H1 (cell line): ENCODE measurements around the gene CNDP1. TPM values are rescaled to one million over a fixed set of nuclear protein-coding genes. Genes with fewer than 3 reads are reported as not detected.

Source experiments
- CTCF ChIA-PET: fragments of 300-600 bp; sonication (Branson Sonifier 250); formaldehyde crosslinking; loops from one replicate; lab custom pipeline; 2021; ENCODE audit not compliant: partially characterized antibody; lab: Charles Lee
- POLR2A ChIA-PET: fragments of 300-600 bp; sonication (Branson Sonifier 250); formaldehyde crosslinking; loops from one replicate; lab custom pipeline; 2021; ENCODE audit warnings: inconsistent platforms; ENCODE audit not compliant: partially characterized antibody; lab: Charles Lee
- DNase-seq, 2 experiments: peaks; one replicate each; pipeline versions ENCODE4 v3.0.0 to v3.0.0-alpha.2; 2010 to 2022; ENCODE audit warnings: low spot score in 2 of 2, low read depth in 1 of 2, mixed read lengths in 1 of 2
- FAIRE-seq: peaks from 2 replicates; lab custom pipeline; 2011; peaks lifted over from hg19 to GRCh38; lab: Jason Lieb, UNC
- H2AFZ ChIP-seq: 2 replicates; pipeline ENCODE4 v1.8.1; 2012; ENCODE audit warnings: low read length, inconsistent platforms
- H2AK5ac ChIP-seq: 2 replicates; pipeline ENCODE4 v1.6.1; 2013; ENCODE audit warnings: low read depth, low read length
- H2BK120ac ChIP-seq: replicated peaks from 2 replicates; pipeline ENCODE3; 2013; ENCODE audit warnings: low read depth, low read length, inconsistent platforms
- H2BK12ac ChIP-seq: 2 replicates; pipeline ENCODE4 v1.6.1; 2013; ENCODE audit warnings: low read depth, low read length
- H2BK15ac ChIP-seq: 2 replicates; pipeline ENCODE4 v1.6.1; 2013; ENCODE audit warnings: low read length
- H2BK20ac ChIP-seq: 2 replicates; pipeline ENCODE4 v1.6.1; 2013; ENCODE audit warnings: low read length
- H2BK5ac ChIP-seq: 2 replicates; pipeline ENCODE4 v1.6.1; 2013; ENCODE audit warnings: low read depth, low read length
- H3K14ac ChIP-seq: 2 replicates; pipeline ENCODE4 v1.6.1; 2013; ENCODE audit warnings: inconsistent platforms; ENCODE audit not compliant: insufficient read length
- H3K18ac ChIP-seq: 2 replicates; pipeline ENCODE4 v1.6.1; 2013; ENCODE audit warnings: low read length; ENCODE audit errors: extremely low read depth
- H3K23ac ChIP-seq: 2 replicates; pipeline ENCODE4 v1.6.1; 2013; ENCODE audit warnings: inconsistent platforms; ENCODE audit not compliant: insufficient read length
- H3K23me2 ChIP-seq: 2 replicates; pipeline ENCODE4 v1.6.1; 2013; ENCODE audit warnings: low read depth, low read length
- H3K27ac ChIP-seq: 2 replicates; pipeline ENCODE4 v1.6.1; 2011; ENCODE audit warnings: low read depth, low read length, inconsistent platforms
- H3K27me3 ChIP-seq, 4 experiments: replicated peaks in 1 of 4; 1 replicate in 1 of 4; 2 replicates in 3 of 4; pipeline versions ENCODE4 v1.6.1 to v1.8.1; 2011 to 2013; ENCODE audit warnings: low read length in 3 of 4, mild to moderate bottlenecking in 3 of 4, inconsistent platforms in 2 of 4, mixed read lengths in 2 of 4, moderate library complexity in 1 of 4; ENCODE audit not compliant: control insufficient read depth in 3 of 4, insufficient read depth in 3 of 4; ENCODE audit errors: extremely low read depth in 1 of 4
- H3K36me3 ChIP-seq, 4 experiments: 2 replicates each; pipeline versions ENCODE4 v1.6.1 to v1.8.1; 2011 to 2013; ENCODE audit warnings: mild to moderate bottlenecking in 4 of 4, low read length in 3 of 4, moderate library complexity in 2 of 4, control low read depth in 1 of 4, inconsistent platforms in 1 of 4; ENCODE audit not compliant: insufficient read depth in 4 of 4, control insufficient read depth in 2 of 4
- H3K4ac ChIP-seq: replicated peaks from 2 replicates; pipeline ENCODE3; 2013; ENCODE audit warnings: low read length, low read depth, mixed read lengths, inconsistent platforms; ENCODE audit not compliant: insufficient read length
- H3K4me1 ChIP-seq, 4 experiments: replicated peaks in 1 of 4; 1 replicate in 1 of 4; 2 replicates in 3 of 4; pipeline versions ENCODE4 v1.6.1 to v1.8.1; 2011 to 2013; ENCODE audit warnings: low read length in 3 of 4, inconsistent platforms in 2 of 4, mixed read lengths in 1 of 4; ENCODE audit not compliant: insufficient read depth in 4 of 4, control insufficient read depth in 3 of 4
- H3K4me2 ChIP-seq, 2 experiments: 2 replicates each; pipeline versions ENCODE4 v1.6.1 to v1.8.1; 2011 to 2013; ENCODE audit warnings: low read depth in 2 of 2, low read length in 2 of 2, control low read depth in 1 of 2, inconsistent platforms in 1 of 2, mild to moderate bottlenecking in 1 of 2; ENCODE audit not compliant: insufficient read depth in 1 of 2
- H3K4me3 ChIP-seq, 4 experiments: fragments of 200-600, 300-600 bp in 1 of 4; sonication (generic), shearing (Covaris generic), sonication (Bioruptor Twin) in 1 of 4; 2 replicates each; pipeline versions ENCODE4 v1.5.1 to v1.8.1; 2011 to 2016; ENCODE audit warnings: low read length in 4 of 4, low read depth in 3 of 4, control low read depth in 2 of 4, inconsistent platforms in 2 of 4, mild to moderate bottlenecking in 2 of 4, mixed read lengths in 1 of 4, moderate library complexity in 1 of 4; ENCODE audit not compliant: insufficient read depth in 2 of 4; ENCODE audit errors: extremely low read depth in 1 of 4
- H3K56ac ChIP-seq: replicated peaks from 2 replicates; pipeline ENCODE3; 2013; ENCODE audit warnings: low read depth, mild to moderate bottlenecking, mixed read lengths, low read length, inconsistent platforms; ENCODE audit not compliant: insufficient read length
- H3K79me1 ChIP-seq: 2 replicates; pipeline ENCODE4 v1.6.1; 2013; ENCODE audit warnings: low read depth, low read length, control low read depth
- H3K79me2 ChIP-seq, 2 experiments: 2 replicates each; pipeline versions ENCODE4 v1.6.1 to v1.8.1; 2012 to 2013; ENCODE audit warnings: low read length in 2 of 2, mild to moderate bottlenecking in 2 of 2, inconsistent platforms in 1 of 2; ENCODE audit not compliant: insufficient read depth in 2 of 2, control insufficient read depth in 1 of 2
- H3K9ac ChIP-seq, 4 experiments: replicated peaks in 1 of 4; 1 replicate in 1 of 4; 2 replicates in 3 of 4; pipeline versions ENCODE4 v1.6.1 to v1.8.1; 2011 to 2013; ENCODE audit warnings: low read depth in 3 of 4, low read length in 3 of 4, control low read depth in 2 of 4, mild to moderate bottlenecking in 2 of 4, moderate library complexity in 2 of 4, inconsistent platforms in 1 of 4; ENCODE audit errors: extremely low read depth in 1 of 4
- H3K9me3 ChIP-seq, 2 experiments: 2 replicates each; pipeline versions ENCODE4 v1.6.1 to v1.8.1; 2012 to 2013; ENCODE audit warnings: mild to moderate bottlenecking in 2 of 2, moderate library complexity in 2 of 2, control low read depth in 1 of 2, inconsistent platforms in 1 of 2, low read depth in 1 of 2, low read length in 1 of 2, mixed read lengths in 1 of 2; ENCODE audit not compliant: insufficient read depth in 2 of 2
- H4K20me1 ChIP-seq, 2 experiments: replicated peaks in 1 of 2; 2 replicates each; pipeline versions ENCODE3 to v1.8.1; 2011 to 2013; ENCODE audit warnings: inconsistent platforms in 2 of 2, low read length in 2 of 2, mild to moderate bottlenecking in 1 of 2; ENCODE audit not compliant: insufficient read depth in 2 of 2, control insufficient read depth in 1 of 2
- H4K5ac ChIP-seq: 2 replicates; pipeline ENCODE4 v1.6.1; 2013; ENCODE audit warnings: low read length, low read depth, mixed read lengths, inconsistent platforms; ENCODE audit not compliant: insufficient read length
- H4K8ac ChIP-seq: 2 replicates; pipeline ENCODE4 v1.8.0; 2013; ENCODE audit warnings: mild to moderate bottlenecking, moderate library complexity, low read length, inconsistent platforms; ENCODE audit not compliant: insufficient read depth; ENCODE audit errors: extremely low read depth
- H4K91ac ChIP-seq: replicated peaks from 2 replicates; pipeline ENCODE3; 2013; ENCODE audit warnings: low read length, mixed read lengths, inconsistent platforms; ENCODE audit not compliant: insufficient read length
- ATF2 ChIP-seq: IDR thresholded peaks from 2 replicates; pipeline ENCODE4 v1.6.1; 2012; ENCODE audit warnings: low read length, inconsistent platforms
- CBX5 ChIP-seq: fragments of 300-800, 300-1000 bp; sonication (generic); IDR thresholded peaks from 2 replicates; pipeline ENCODE4 v1.7.1; 2016; ENCODE audit warnings: antibody characterized with exemption, low read length, low read depth
- CTBP2 ChIP-seq: IDR thresholded peaks from 2 replicates; pipeline ENCODE4 v1.7.0; 2011; ENCODE audit warnings: borderline replicate concordance, mild to moderate bottlenecking, moderate library complexity, mixed read lengths, low read length; ENCODE audit not compliant: insufficient read depth, insufficient read length
- EP300 ChIP-seq, 2 experiments: IDR thresholded peaks; 1 replicate in 1 of 2; 2 replicates in 1 of 2; pipeline ENCODE4 v1.6.1; 2011 to 2012; ENCODE audit warnings: low read depth in 2 of 2, low read length in 2 of 2, mild to moderate bottlenecking in 2 of 2, borderline replicate concordance in 1 of 2, inconsistent platforms in 1 of 2, moderate library complexity in 1 of 2
- FOSL1 ChIP-seq: IDR thresholded peaks from 2 replicates; pipeline ENCODE4 v1.6.1; 2011; ENCODE audit warnings: mild to moderate bottlenecking, low read depth, low read length, moderate library complexity; ENCODE audit not compliant: insufficient read depth
- HDAC2 ChIP-seq, 2 experiments: fragments of 300-600 bp in 1 of 2; sonication (generic) in 1 of 2; IDR thresholded peaks; 2 replicates each; pipeline ENCODE4 v1.6.1; 2011 to 2012; ENCODE audit warnings: low read depth in 2 of 2, low read length in 2 of 2, mild to moderate bottlenecking in 2 of 2, moderate library complexity in 2 of 2, borderline replicate concordance in 1 of 2, inconsistent platforms in 1 of 2
- NANOG ChIP-seq: IDR thresholded peaks from 2 replicates; pipeline ENCODE4 v1.6.1; 2011; ENCODE audit warnings: low read length, low read depth, mild to moderate bottlenecking, inconsistent platforms; ENCODE audit not compliant: insufficient read depth, poor library complexity, severe bottlenecking
- PHF8 ChIP-seq: fragments of 200-600 bp; sonication (generic); conservative IDR thresholded peaks from 2 replicates; pipeline ENCODE4 v1.7.1; 2012; ENCODE audit warnings: low read depth, mild to moderate bottlenecking, inconsistent platforms, low read length, moderate library complexity
- POLR2A ChIP-seq, 2 experiments: IDR thresholded peaks; 1 replicate in 1 of 2; 2 replicates in 1 of 2; pipeline ENCODE4 v1.6.1; 2011; ENCODE audit warnings: low read depth in 2 of 2, low read length in 2 of 2, mild to moderate bottlenecking in 2 of 2; ENCODE audit errors: control extremely low read depth in 1 of 2
- SIX5 ChIP-seq: IDR thresholded peaks from 2 replicates; pipeline ENCODE4 v1.6.1; 2011; ENCODE audit warnings: mild to moderate bottlenecking, low read depth, low read length
- YY1 ChIP-seq: IDR thresholded peaks from 2 replicates; pipeline ENCODE4 v1.6.1; 2011; ENCODE audit warnings: low read depth, mild to moderate bottlenecking, low read length
- WGBS, 2 experiments: shearing (Covaris generic) in 1 of 2; methylation state at CpG; one replicate each; pipeline versions ENCODE4 v1.1.6 to v1.1.7; 2013 to 2015; ENCODE audit warnings: low lambda C conversion rate in 2 of 2, mixed read lengths in 2 of 2, inconsistent platforms in 1 of 2, low coverage in 1 of 2, missing lambda C conversion rate in 1 of 2; ENCODE audit not compliant: insufficient replicate concordance in 2 of 2, insufficient coverage in 1 of 2, insufficient read length in 1 of 2; ENCODE audit errors: extremely low coverage in 1 of 2, missing lambda C conversion rate in 1 of 2; 5-methylcytosine and 5-hydroxymethylcytosine counted together
- polyA plus RNA-seq, 7 experiments: library from polyadenylated mRNA; depleted of rRNA in 3 of 7; stranded (reverse) in 5 of 7; unstranded in 2 of 7; fragments of >200 nt in 5 of 7; fragments of 200-250 nt in 2 of 7; gene quantifications; 1 replicate in 5 of 7; 2 replicates in 1 of 7; 4 replicates in 1 of 7; pipeline versions ENCODE4 v1.2.1 to v1.2.3, GENCODE V29; 2011 to 2013; ENCODE audit warnings: missing spikeins in 2 of 7, mixed read lengths in 2 of 7
- total RNA-seq: library from RNA; stranded (reverse); fragmentation: NEBNext Ultra II Directional; extraction: Animal tissue kit (Norgen Biotek cat#: 25700); gene quantifications from 2 replicates; pipeline ENCODE4 v1.2.1, GENCODE V29; 2021

The CNDP1 gene
- total and polyA plus RNA-seq, 2 of the 8 experiments (the other 6 are each of a cell fraction or from before 2014, with no cell fraction given) = 0.09 TPM; not detected in 1

- ChIA-PET CTCF (interaction anchor here (0.5 kb wide), 1 partner anchor 49 kb away, joined by 3 read pairs; no protein-coding TSS in a partner anchor), POLR2A (no interaction called here)
- Histone ChIP-seq H3K36me3 (no peaks in the 10 kb centered on the region; a peak in 1 of 8 replicates), H3K4me1 (peaks cover 4 to 13% (median 11%) of the 10 kb centered on the region in 4 experiments), H4K5ac (no peak overlapping the region), H2BK15ac (no peak overlapping the region; the same call in 1 of the 2 replicates), H3K14ac (no peak overlapping the region), H3K79me2 (peaks cover 0 to 9% of the 10 kb centered on the region in 2 experiments; a peak in 1 of 4 replicates), H3K9me3 (no peaks in the 10 kb centered on the region), H3K27ac (no peak overlapping the region), H3K23me2 (peaks cover 6% of the 10 kb centered on the region; the same call in 1 of the 2 replicates), H3K56ac (peak overlapping the region; percentile 47), H2AFZ (no peak overlapping the region), H4K20me1 (peaks cover 0 to 6% of the 10 kb centered on the region in 2 experiments), H2AK5ac (no peak overlapping the region), H3K4ac (no peak overlapping the region), H3K27me3 (no peaks in the 10 kb centered on the region), H2BK120ac (no peak overlapping the region), H4K8ac (no peak overlapping the region), H4K91ac (peak overlapping the region; percentile 11), H2BK12ac (0 out of 2 replicates have a peak overlapping the region, but pooled peaks have one; percentile 69), H2BK20ac (no peak overlapping the region), H3K79me1 (peaks cover 5% of the 10 kb centered on the region; the same call in 1 of the 2 replicates), H2BK5ac (no peak overlapping the region), H3K9ac (no peak overlapping the region), H3K4me3 (no peak overlapping the region), H3K4me2 (no peak overlapping the region), H3K23ac (no peak overlapping the region), H3K18ac (no peak overlapping the region)
- 87% methylated on average over 5 of the region's 5 CpGs; no CpG with 5 or more reads in 1 of the 2 experiments for WGBS, 2 experiments
- no peak for DNase-seq
- no peak for FAIRE-seq
- TF ChIP-seq ATF2 (no peak), CBX5 (no peak), PHF8 (no peak), SIX5 (no peak), CTBP2 (no peak), EP300 (IDR thresholded peaks at IDR 0.05; ENCODE audit: borderline replicate concordance in 1 of 2, low read depth in 2 of 2, low read length in 2 of 2) (no peak), FOSL1 (no peak), YY1 (no peak), HDAC2 (IDR thresholded peaks at IDR 0.05; ENCODE audit: borderline replicate concordance in 1 of 2, low read depth in 2 of 2, low read length in 2 of 2) (no peak), NANOG (no peak), POLR2A (IDR thresholded peaks at IDR 0.05; ENCODE audit: control extremely low read depth in 1 of 2, low read depth in 2 of 2, low read length in 2 of 2) (no peak)
Measured at GRCh38 chr18:74625157-74625556, 90.9 kb downstream of the CNDP1 start.
